T-cell (primary cell): Measurements from ENCODE around the gene WDR7. TPM values are rescaled to one million over a fixed set of nuclear protein-coding genes. Genes with fewer than 3 reads are reported as not detected.

ENCODE experiments used
- ATAC-seq, 4 experiments: fragments of 200-7000 bp in 3 of 4; fragments of 150-1000 bp in 1 of 4; cut with Tn5 transposase; replicated peaks in 1 of 4; 1 replicate in 3 of 4; 2 replicates in 1 of 4; pipeline ENCODE4 v1.10.0; 2021; ENCODE audit warnings: moderate library complexity in 3 of 4, mild to moderate bottlenecking in 2 of 4, moderate number of reproducible peaks in 1 of 4
- CTCF ChIA-PET, 2 donors: fragments of 300-600 bp; sonication (Branson Sonifier 250); formaldehyde crosslinking; loops; one replicate each; lab custom pipeline; 2022; ENCODE audit warnings: antibody characterized with exemption in 2 of 2; lab: Charles Lee
- POLR2A ChIA-PET, 2 donors: fragments of 300-600 bp; sonication (Branson Sonifier 250); formaldehyde crosslinking; loops; one replicate each; lab custom pipeline; 2022; ENCODE audit warnings: antibody characterized with exemption in 2 of 2; lab: Charles Lee
- DNase-seq, 35 experiments: peaks; one replicate each; pipeline versions ENCODE4 v3.0.0 to v3.0.0-alpha.2; 2013 to 2023
- H3K27ac ChIP-seq: one replicate; pipeline ENCODE4 v1.5.1; 2013; ENCODE audit warnings: low read length
- H3K27me3 ChIP-seq, 2 experiments: replicated peaks in 1 of 2; 1 replicate in 1 of 2; 2 replicates in 1 of 2; pipeline versions ENCODE4 v1.6.1 to v1.7.0; 2013; ENCODE audit warnings: low read length in 1 of 2, mixed read lengths in 1 of 2; ENCODE audit not compliant: control insufficient read depth in 2 of 2, insufficient read depth in 2 of 2; ENCODE audit errors: extremely low read depth in 1 of 2
- H3K36me3 ChIP-seq, 2 donors: 1 replicate in 1 of 2; 2 replicates in 1 of 2; pipeline versions ENCODE4 v1.6.1 to v1.7.0; 2013; ENCODE audit warnings: low read length in 1 of 2; ENCODE audit not compliant: control insufficient read depth in 2 of 2, insufficient read depth in 1 of 2; ENCODE audit errors: extremely low read depth in 1 of 2
- H3K4me1 ChIP-seq, 2 experiments: 1 replicate in 1 of 2; 2 replicates in 1 of 2; pipeline versions ENCODE4 v1.6.1 to v1.7.0; 2013; ENCODE audit warnings: low read length in 2 of 2, mixed read lengths in 1 of 2; ENCODE audit not compliant: insufficient read depth in 2 of 2, control insufficient read depth in 1 of 2; ENCODE audit errors: extremely low read depth in 1 of 2
- H3K4me3 ChIP-seq, 2 donors: 1 replicate in 1 of 2; 2 replicates in 1 of 2; pipeline versions ENCODE4 v1.5.1 to v1.7.0; 2013; ENCODE audit warnings: mild to moderate bottlenecking in 2 of 2, low read length in 1 of 2, moderate library complexity in 1 of 2; ENCODE audit not compliant: control insufficient read depth in 1 of 2; ENCODE audit errors: extremely low read depth in 1 of 2
- H3K9me3 ChIP-seq: 2 replicates; pipeline ENCODE4 v1.7.0; 2013
- H3K27ac Mint-ChIP-seq, 2 donors: one replicate each; pipeline ENCODE4 v1.8.0; 2020 to 2021; ENCODE audit warnings: mild to moderate bottlenecking in 2 of 2, mixed read lengths in 2 of 2
- H3K27me3 Mint-ChIP-seq, 2 donors: one replicate each; pipeline ENCODE4 v1.8.0; 2021 to 2022; ENCODE audit warnings: mixed read lengths in 2 of 2
- H3K36me3 Mint-ChIP-seq: one replicate; pipeline ENCODE4 v1.8.0; 2021; ENCODE audit warnings: mixed read lengths
- H3K4me1 Mint-ChIP-seq, 3 donors: one replicate each; pipeline ENCODE4 v1.8.0; 2020 to 2022; ENCODE audit warnings: mixed read lengths in 3 of 3, mild to moderate bottlenecking in 1 of 3
- H3K4me3 Mint-ChIP-seq, 3 donors: one replicate each; pipeline ENCODE4 v1.8.0; 2020 to 2022; ENCODE audit warnings: mild to moderate bottlenecking in 3 of 3, mixed read lengths in 3 of 3, moderate library complexity in 3 of 3
- H3K9me3 Mint-ChIP-seq, 3 donors: one replicate each; pipeline ENCODE4 v1.8.0; 2020 to 2022; ENCODE audit warnings: mixed read lengths in 3 of 3
- WGBS: methylation state at CpG from one replicate; pipeline ENCODE4 v1.1.5; 2013; ENCODE audit warnings: missing lambda C conversion rate; ENCODE audit not compliant: insufficient coverage; 5-methylcytosine and 5-hydroxymethylcytosine counted together
- total RNA-seq, 35 experiments: library from RNA in 6 of 35; stranded (reverse) in 6 of 35; fragments of 120-200 nt in 1 of 35; gene quantifications; one replicate each; pipeline versions ENCODE4 v1.2.1 to v1.2.4 and lab custom pipeline; 2013 to 2026

Gene WDR7
- total RNA-seq, 5 donors from 2014 or later (not counting 1 experiment from before 2014, with no cell fraction given), result 35.9 to 65.6 (median 41.5) TPM

- H3K27ac ChIP-seq, result no peak overlapping the region
- WGBS, result 100% methylated on average over 2 of the region's 3 CpGs
- Mint-ChIP-seq H3K9me3 (no peaks in the 10 kb centered on the region), H3K4me1 (peaks cover 24 to 32% (median 26%) of the 10 kb centered on the region in 3 donors), H3K36me3 (peaks cover 14% of the 10 kb centered on the region), H3K4me3 (no peak overlapping the region), H3K27me3 (no peaks in the 10 kb centered on the region), H3K27ac (no peak overlapping the region)
- H3K36me3 ChIP-seq, result no peaks in the 10 kb centered on the region
- ATAC-seq, result no peak
- DNase-seq, result no peak
- H3K4me1 ChIP-seq, result peaks cover 0 to 6% of the 10 kb centered on the region in 2 experiments
- no peaks in the 10 kb centered on the region for H3K27me3 ChIP-seq
- H3K4me3 ChIP-seq, result no peak overlapping the region
- H3K9me3 ChIP-seq, result no peaks in the 10 kb centered on the region
- ChIA-PET CTCF (no interaction called here), POLR2A (no interaction called here)
These were observed 348.7 kb downstream of the WDR7 start for GRCh38 chr18:56999823-57000222.

DNA sequence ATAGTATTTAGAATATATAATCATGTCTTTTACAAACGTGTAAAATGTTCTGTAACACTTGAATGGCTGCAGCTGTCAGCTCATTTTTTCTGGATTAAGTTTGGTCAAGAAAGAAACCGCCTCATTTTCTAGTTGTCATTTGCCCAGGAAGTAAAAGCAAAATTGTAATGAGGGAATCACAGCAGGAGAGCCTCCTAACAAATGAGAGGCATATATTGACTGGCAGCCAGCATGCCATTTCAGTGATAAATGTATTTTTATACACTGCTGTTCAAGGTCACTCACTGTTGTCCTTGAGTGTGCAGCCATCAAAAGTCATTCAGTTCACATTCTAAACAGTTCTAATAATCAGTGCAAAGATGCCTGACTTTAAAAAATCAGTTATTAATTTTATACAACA, 351.5 kb downstream of the WDR7 start:
- Mint-ChIP-seq H3K9me3 (no peaks in the 10 kb centered on the region), H3K4me1 (peaks cover 30 to 32% (median 31%) of the 10 kb centered on the region in 3 donors), H3K4me3 (no peak overlapping the region), H3K36me3 (peaks cover 8% of the 10 kb centered on the region), H3K27me3 (no peaks in the 10 kb centered on the region), H3K27ac (no peak overlapping the region)
- ATAC-seq, result no peak
- CTCF ChIA-PET, result interaction anchor here in 1 of 2 donors (0.6 kb wide), 2 partner anchors 11 to 439 kb away, joined by 3 to 5 read pairs; no protein-coding TSS in a partner anchor
- Histone ChIP-seq H3K27me3 (no peaks in the 10 kb centered on the region), H3K27ac (no peak overlapping the region), H3K4me1 (peaks cover 0 to 7% of the 10 kb centered on the region in 2 experiments), H3K9me3 (no peaks in the 10 kb centered on the region), H3K36me3 (no peaks in the 10 kb centered on the region), H3K4me3 (no peak overlapping the region)
- DNase-seq, result no peak
- POLR2A ChIA-PET, result no interaction called here
- WGBS, result 80% methylated on average over 1 of the region's 2 CpGs

- POLR2A ChIA-PET, result no interaction called here
- H3K27me3 Mint-ChIP-seq, result no peaks in the 10 kb centered on the region
- no peak overlapping the region for H3K27ac Mint-ChIP-seq
- ATAC-seq, result no peak
- no peak overlapping the region for H3K4me3 Mint-ChIP-seq
- H3K36me3 ChIP-seq, result no peaks in the 10 kb centered on the region
- H3K9me3 Mint-ChIP-seq, result no peaks in the 10 kb centered on the region
- H3K4me1 ChIP-seq, result peaks cover 0 to 7% of the 10 kb centered on the region in 2 experiments
- H3K27me3 ChIP-seq, result no peaks in the 10 kb centered on the region
- no peaks in the 10 kb centered on the region for H3K9me3 ChIP-seq
- no CpG with 5 or more reads among the region's 2 CpGs for WGBS
- peaks cover 30 to 32% (median 31%) of the 10 kb centered on the region in 3 donors for H3K4me1 Mint-ChIP-seq
- H3K36me3 Mint-ChIP-seq, result peaks cover 7% of the 10 kb centered on the region
- H3K4me3 ChIP-seq, result no peak overlapping the region
- DNase-seq, result no peak
- CTCF ChIA-PET, result no interaction called here
- H3K27ac ChIP-seq, result no peak overlapping the region
These were observed 352.2 kb downstream of the WDR7 start for GRCh38 chr18:57003342-57003741.

GRCh38 chr18:57004366-57005121, 353.4 kb downstream of the WDR7 start:
- H3K4me3 Mint-ChIP-seq, result peak overlapping the region in 1 of 3 donors; percentile 25
- no peaks in the 10 kb centered on the region for H3K9me3 Mint-ChIP-seq
- peaks cover 9% of the 10 kb centered on the region for H3K36me3 Mint-ChIP-seq
- Histone ChIP-seq H3K27ac (peak overlapping the region; percentile 35), H3K9me3 (no peaks in the 10 kb centered on the region), H3K27me3 (no peaks in the 10 kb centered on the region), H3K4me3 (no peak overlapping the region), H3K36me3 (no peaks in the 10 kb centered on the region), H3K4me1 (peaks cover 0 to 7% of the 10 kb centered on the region in 2 experiments)
- no peaks in the 10 kb centered on the region for H3K27me3 Mint-ChIP-seq
- 75% methylated on average over 1 of the region's 5 CpGs for WGBS
- POLR2A ChIA-PET, result no interaction called here
- peaks cover 27 to 30% (median 29%) of the 10 kb centered on the region in 3 donors for H3K4me1 Mint-ChIP-seq
- DNase-seq (peak in 1 of 35 experiments; percentile 16), ATAC-seq (peak; percentile 52 to 94 (median 82))
- peak overlapping the region; percentile 79 to 89 for H3K27ac Mint-ChIP-seq
- CTCF ChIA-PET, result no interaction called here

- ATAC-seq (no peak), DNase-seq (no peak)
- Histone ChIP-seq H3K4me1 (peaks cover 0 to 7% of the 10 kb centered on the region in 2 experiments), H3K36me3 (no peaks in the 10 kb centered on the region), H3K4me3 (no peak overlapping the region), H3K27ac (no peak overlapping the region), H3K9me3 (no peaks in the 10 kb centered on the region), H3K27me3 (no peaks in the 10 kb centered on the region)
- H3K36me3 Mint-ChIP-seq, result peaks cover 16% of the 10 kb centered on the region
- WGBS, result 89% methylated on average over 11 of the region's 11 CpGs
- CTCF ChIA-PET, result no interaction called here
- no peaks in the 10 kb centered on the region for H3K27me3 Mint-ChIP-seq
- no peak overlapping the region for H3K27ac Mint-ChIP-seq
- H3K9me3 Mint-ChIP-seq, result no peaks in the 10 kb centered on the region
- POLR2A ChIA-PET, result no interaction called here
- no peak overlapping the region for H3K4me3 Mint-ChIP-seq
- peaks cover 17 to 19% (median 18%) of the 10 kb centered on the region in 3 donors for H3K4me1 Mint-ChIP-seq
These were observed 357.0 kb downstream of the WDR7 start for GRCh38 chr18:57008001-57008686.

GRCh38 chr18:57009844-57010243, 358.7 kb downstream of the WDR7 start:
- Histone ChIP-seq H3K4me1 (peaks cover 0 to under 1% of the 10 kb centered on the region in 2 experiments), H3K27ac (no peak overlapping the region), H3K9me3 (no peaks in the 10 kb centered on the region), H3K27me3 (no peaks in the 10 kb centered on the region), H3K4me3 (no peak overlapping the region), H3K36me3 (no peaks in the 10 kb centered on the region)
- Mint-ChIP-seq H3K4me1 (peaks cover 5 to 15% (median 6%) of the 10 kb centered on the region in 3 donors), H3K4me3 (no peak overlapping the region), H3K9me3 (no peaks in the 10 kb centered on the region), H3K27ac (no peak overlapping the region), H3K27me3 (no peaks in the 10 kb centered on the region), H3K36me3 (peaks cover 16% of the 10 kb centered on the region)
- ChIA-PET CTCF (no interaction called here), POLR2A (no interaction called here)
- ATAC-seq (no peak), DNase-seq (no peak)
- WGBS, result 100% methylated on average over 1 of the region's 4 CpGs
